ENCODE results near the gene CYBA. TPM values are rescaled to one million over a fixed set of nuclear protein-coding genes. Genes with fewer than 3 reads are reported as not detected.

Gene CYBA
- total and polyA plus RNA-seq, 2 of the 13 experiments (the other 11 are each of a cell fraction or from before 2014, with no cell fraction given), result 196 to 250 TPM

- no peak for TF ChIP-seq ZBTB40 (IDR thresholded peaks at IDR 0.05)
- TF ChIP-seq ZBTB40 (CRISPR knock-in tag; IDR thresholded peaks at IDR 0.05), result peak; percentile 63
- 0 out of 2 replicates have a peak, but pooled peaks have one; percentile 34 for TF ChIP-seq ZNF383 (CRISPR knock-in tag; IDR thresholded peaks at IDR 0.05; ENCODE audit: borderline replicate concordance)
- TF ChIP-seq HNRNPLL (IDR thresholded peaks at IDR 0.05; ENCODE audit: low read depth, low read length, poor library complexity, severe bottlenecking), result peak; percentile 34
- peak; percentile 65; the same call in 1 of the 3 replicates for TF ChIP-seq MXI1 (IDR thresholded peaks at IDR 0.05; ENCODE audit: borderline replicate concordance, low read depth, low read length)
- no peak for TF ChIP-seq RELA (CRISPR knock-in tag; IDR thresholded peaks at IDR 0.05)
- peak; percentile 56; the same call in 1 of the 2 replicates for TF ChIP-seq TBX2 (CRISPR knock-in tag; IDR thresholded peaks at IDR 0.05; ENCODE audit: borderline replicate concordance)
- TF ChIP-seq FOXO1 (CRISPR knock-in tag; IDR thresholded peaks at IDR 0.05), result peak; percentile 61; the same call in 1 of the 2 replicates
- no peak for TF ChIP-seq TARDBP (CRISPR knock-in tag; IDR thresholded peaks at IDR 0.05)
- TF ChIP-seq MTA1 (CRISPR knock-in tag; IDR thresholded peaks at IDR 0.05; ENCODE audit: borderline replicate concordance), result peak; percentile 64; the same call in 1 of the 2 replicates
- TF ChIP-seq, protein P1, sequence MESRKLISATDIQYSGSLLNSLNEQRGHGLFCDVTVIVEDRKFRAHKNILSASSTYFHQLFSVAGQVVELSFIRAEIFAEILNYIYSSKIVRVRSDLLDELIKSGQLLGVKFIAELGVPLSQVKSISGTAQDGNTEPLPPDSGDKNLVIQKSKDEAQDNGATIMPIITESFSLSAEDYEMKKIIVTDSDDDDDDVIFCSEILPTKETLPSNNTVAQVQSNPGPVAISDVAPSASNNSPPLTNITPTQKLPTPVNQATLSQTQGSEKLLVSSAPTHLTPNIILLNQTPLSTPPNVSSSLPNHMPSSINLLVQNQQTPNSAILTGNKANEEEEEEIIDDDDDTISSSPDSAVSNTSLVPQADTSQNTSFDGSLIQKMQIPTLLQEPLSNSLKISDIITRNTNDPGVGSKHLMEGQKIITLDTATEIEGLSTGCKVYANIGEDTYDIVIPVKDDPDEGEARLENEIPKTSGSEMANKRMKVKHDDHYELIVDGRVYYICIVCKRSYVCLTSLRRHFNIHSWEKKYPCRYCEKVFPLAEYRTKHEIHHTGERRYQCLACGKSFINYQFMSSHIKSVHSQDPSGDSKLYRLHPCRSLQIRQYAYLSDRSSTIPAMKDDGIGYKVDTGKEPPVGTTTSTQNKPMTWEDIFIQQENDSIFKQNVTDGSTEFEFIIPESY (CRISPR knock-in tag; IDR thresholded peaks at IDR 0.05), result no peak
- peak; percentile 70; the same call in 1 of the 2 replicates for TF ChIP-seq ARNT2 (CRISPR knock-in tag; IDR thresholded peaks at IDR 0.05; ENCODE audit: low read depth)
- TF ChIP-seq ZNF121 (CRISPR knock-in tag; IDR thresholded peaks at IDR 0.05), result 0 out of 2 replicates have a peak, but pooled peaks have one; percentile 31
- TF ChIP-seq ZNF761 (CRISPR knock-in tag; conservative IDR thresholded peaks at IDR 0.05), result peak; percentile 87; the same call in 1 of the 2 replicates
- TF ChIP-seq PCBP1 (IDR thresholded peaks at IDR 0.05; ENCODE audit: borderline replicate concordance, low read depth, low read length), result no peak
- TF ChIP-seq ZNF850 (CRISPR knock-in tag; conservative IDR thresholded peaks at IDR 0.05), result no peak
- TF ChIP-seq HOXA7 (CRISPR knock-in tag; IDR thresholded peaks at IDR 0.05), result no peak
- TF ChIP-seq HOXA5 (CRISPR knock-in tag; IDR thresholded peaks at IDR 0.05), result 0 out of 2 replicates have a peak, but pooled peaks have one; percentile 45
- TF ChIP-seq BORCS8-MEF2B (CRISPR knock-in tag; IDR thresholded peaks at IDR 0.05), result no peak
Measured at GRCh38 chr16:88686439-88687253, 35.8 kb upstream of the CYBA start, which contains the start of gene SNAI3 (continued).
